Large intestine (tissue), 3 donors: ENCODE results near the gene CAPN7. TPM values are rescaled to one million over a fixed set of nuclear protein-coding genes. Genes with fewer than 3 reads are reported as not detected.

Experiments used
- DNase-seq, 2 donors: peaks; one replicate each; pipeline versions ENCODE4 v3.0.0 to v3.0.0-alpha.2; 2013
- H3K27ac ChIP-seq: one replicate; pipeline ENCODE4 v1.5.1; 2013; ENCODE audit warnings: low read length
- H3K27me3 ChIP-seq: 2 replicates; pipeline ENCODE4 v1.6.1; 2013; ENCODE audit warnings: low read length; ENCODE audit not compliant: control insufficient read depth, insufficient read depth
- H3K36me3 ChIP-seq: 2 replicates; pipeline ENCODE4 v1.6.1; 2013; ENCODE audit warnings: low read length; ENCODE audit not compliant: control insufficient read depth, insufficient read depth
- H3K4me1 ChIP-seq: one replicate; pipeline ENCODE4 v1.6.1; 2013; ENCODE audit warnings: low read length; ENCODE audit not compliant: control insufficient read depth, insufficient read depth
- H3K4me3 ChIP-seq: one replicate; pipeline ENCODE4 v1.5.1; 2013; ENCODE audit warnings: low read length
- H3K9me3 ChIP-seq: one replicate; pipeline ENCODE4 v1.6.1; 2013; ENCODE audit warnings: mild to moderate bottlenecking, low read depth, low read length, moderate library complexity; ENCODE audit not compliant: control insufficient read depth
- WGBS: methylation state at CpG from one replicate; pipeline ENCODE4 v1.1.5; 2013; ENCODE audit warnings: low lambda C conversion rate; ENCODE audit not compliant: insufficient coverage; 5-methylcytosine and 5-hydroxymethylcytosine counted together
- polyA plus RNA-seq: library from polyadenylated mRNA; unstranded; fragments of 120-200 nt; gene quantifications from one replicate; pipeline ENCODE4 v1.2.1, GENCODE V29; 2013

Gene CAPN7
- polyA plus RNA-seq, 1 donor = 46.7 TPM

GRCh38 chr3:15216501-15216900, 10.5 kb downstream of the CAPN7 start:
- H3K27me3 ChIP-seq = no peaks in the 10 kb centered on the region
- DNase-seq = no peak
- 100% methylated on average over 1 of the region's 1 CpG for WGBS

GRCh38 chr3:15217011-15217671, 11.1 kb downstream of the CAPN7 start:
- H3K9me3 ChIP-seq = no peaks in the 10 kb centered on the region
- 100% methylated on average over 1 of the region's 4 CpGs for WGBS
- H3K36me3 ChIP-seq = peaks cover 66% of the 10 kb centered on the region
- H3K4me3 ChIP-seq = no peak overlapping the region
- no peak overlapping the region for H3K27ac ChIP-seq
- DNase-seq = no peak
- no peaks in the 10 kb centered on the region for H3K27me3 ChIP-seq
- no peaks in the 10 kb centered on the region for H3K4me1 ChIP-seq

More at GRCh38 chr3:15216501-15216900, 10.5 kb downstream of the CAPN7 start:
- peaks cover 65% of the 10 kb centered on the region for H3K36me3 ChIP-seq
- H3K4me3 ChIP-seq = no peak overlapping the region
- no peaks in the 10 kb centered on the region for H3K9me3 ChIP-seq
- no peak overlapping the region for H3K27ac ChIP-seq
- no peaks in the 10 kb centered on the region for H3K4me1 ChIP-seq

- H3K36me3 ChIP-seq = peaks cover 68% of the 10 kb centered on the region
- H3K9me3 ChIP-seq = no peaks in the 10 kb centered on the region
- H3K27ac ChIP-seq = no peak overlapping the region
- DNase-seq = no peak
- H3K27me3 ChIP-seq = no peaks in the 10 kb centered on the region
- H3K4me1 ChIP-seq = no peaks in the 10 kb centered on the region
- no peak overlapping the region for H3K4me3 ChIP-seq
- no CpG with 5 or more reads among the region's 2 CpGs for WGBS
These were observed 11.8 kb downstream of the CAPN7 start for GRCh38 chr3:15217841-15218267.

GRCh38 chr3:15218689-15219088, 12.6 kb downstream of the CAPN7 start:
- H3K27ac ChIP-seq = no peak overlapping the region
- no peak for DNase-seq
- H3K4me3 ChIP-seq = no peak overlapping the region
- H3K4me1 ChIP-seq = no peaks in the 10 kb centered on the region
- no peaks in the 10 kb centered on the region for H3K9me3 ChIP-seq
- H3K27me3 ChIP-seq = no peaks in the 10 kb centered on the region
- H3K36me3 ChIP-seq = peaks cover 68% of the 10 kb centered on the region

- Histone ChIP-seq H3K27ac (no peak overlapping the region), H3K9me3 (no peaks in the 10 kb centered on the region), H3K4me1 (no peaks in the 10 kb centered on the region), H3K4me3 (no peak overlapping the region), H3K27me3 (no peaks in the 10 kb centered on the region), H3K36me3 (peaks cover 63% of the 10 kb centered on the region)
- 100% methylated on average over 5 of the region's 8 CpGs for WGBS
- no peak for DNase-seq
These were observed 14.0 kb downstream of the CAPN7 start for GRCh38 chr3:15220056-15220455.

- no peaks in the 10 kb centered on the region for H3K9me3 ChIP-seq
- H3K27me3 ChIP-seq = no peaks in the 10 kb centered on the region
- H3K4me1 ChIP-seq = no peaks in the 10 kb centered on the region
- H3K4me3 ChIP-seq = no peak overlapping the region
- peaks cover 58% of the 10 kb centered on the region for H3K36me3 ChIP-seq
- no peak overlapping the region for H3K27ac ChIP-seq
- DNase-seq = no peak
- WGBS = no CpG with 5 or more reads among the region's 2 CpGs
These were observed 14.6 kb downstream of the CAPN7 start for GRCh38 chr3:15220661-15221060.

- no peaks in the 10 kb centered on the region for H3K9me3 ChIP-seq
- H3K4me1 ChIP-seq = no peaks in the 10 kb centered on the region
- no peaks in the 10 kb centered on the region for H3K27me3 ChIP-seq
- no peak overlapping the region for H3K4me3 ChIP-seq
- DNase-seq = no peak
- 90% methylated on average over 5 of the region's 11 CpGs for WGBS
- peaks cover 57% of the 10 kb centered on the region for H3K36me3 ChIP-seq
- H3K27ac ChIP-seq = no peak overlapping the region
These were observed 15.7 kb downstream of the CAPN7 start for GRCh38 chr3:15221574-15222217.

GRCh38 chr3:15223685-15224572, 17.9 kb downstream of the CAPN7 start:
- no peaks in the 10 kb centered on the region for H3K9me3 ChIP-seq
- no peaks in the 10 kb centered on the region for H3K27me3 ChIP-seq
- no peaks in the 10 kb centered on the region for H3K4me1 ChIP-seq
- no peak overlapping the region for H3K27ac ChIP-seq
- WGBS = 73% methylated on average over 2 of the region's 7 CpGs
- H3K36me3 ChIP-seq = peaks cover 52% of the 10 kb centered on the region
- H3K4me3 ChIP-seq = no peak overlapping the region
- DNase-seq = no peak

GRCh38 chr3:15228147-15228546, 22.1 kb downstream of the CAPN7 start:
- H3K36me3 ChIP-seq = peaks cover 35% of the 10 kb centered on the region
- H3K9me3 ChIP-seq = no peaks in the 10 kb centered on the region
- DNase-seq = no peak
- no CpG with 5 or more reads among the region's 1 CpG for WGBS
- no peak overlapping the region for H3K27ac ChIP-seq
- no peaks in the 10 kb centered on the region for H3K4me1 ChIP-seq
- H3K4me3 ChIP-seq = no peak overlapping the region
- no peaks in the 10 kb centered on the region for H3K27me3 ChIP-seq

- WGBS = 100% methylated on average over 1 of the region's 4 CpGs
- Histone ChIP-seq H3K27me3 (no peaks in the 10 kb centered on the region), H3K27ac (no peak overlapping the region), H3K4me1 (no peaks in the 10 kb centered on the region), H3K4me3 (no peak overlapping the region), H3K36me3 (peaks cover 38% of the 10 kb centered on the region), H3K9me3 (no peaks in the 10 kb centered on the region)
- DNase-seq = no peak
These were observed 23.2 kb downstream of the CAPN7 start for GRCh38 chr3:15229262-15229661.
